Smooth muscle cell (in vitro differentiated cells): ENCODE results near the gene NKD1. TPM values are rescaled to one million over a fixed set of nuclear protein-coding genes. Genes with fewer than 3 reads are reported as not detected.

Source experiments
- DNase-seq: peaks from one replicate; lab custom pipeline; 2025; ENCODE audit not compliant: unreplicated experiment; lab: John Stamatoyannopoulos, UW
- H2AFZ ChIP-seq: fragments of 200-600 bp; sonication (generic); 2 replicates; pipeline ENCODE4 v1.6.0; 2016; ENCODE audit warnings: antibody characterized with exemption, low read depth, mild to moderate bottlenecking
- H3F3A ChIP-seq: fragments of 200-600 bp; sonication (generic); 2 replicates; pipeline ENCODE4 v1.6.0; 2017; ENCODE audit warnings: antibody characterized with exemption, low read depth
- H3K27ac ChIP-seq: fragments of 200-600 bp; sonication (generic); 2 replicates; pipeline ENCODE4 v1.5.1; 2016; ENCODE audit warnings: low read depth, mild to moderate bottlenecking
- H3K27me3 ChIP-seq: fragments of 200-600 bp; sonication (generic); 2 replicates; pipeline ENCODE4 v1.6.1; 2016; ENCODE audit warnings: low read depth, mild to moderate bottlenecking
- H3K36me3 ChIP-seq: fragments of 200-600 bp; sonication (generic); 2 replicates; pipeline ENCODE4 v1.5.1; 2016; ENCODE audit warnings: low read depth
- H3K4me1 ChIP-seq: fragments of 200-600 bp; sonication (generic); 2 replicates; pipeline ENCODE4 v1.5.1; 2016; ENCODE audit warnings: low read depth
- H3K4me2 ChIP-seq: fragments of 200-600 bp; sonication (generic); 2 replicates; pipeline ENCODE4 v1.6.0; 2016; ENCODE audit warnings: mild to moderate bottlenecking
- H3K4me3 ChIP-seq: fragments of 200-600 bp; sonication (generic); 2 replicates; pipeline ENCODE4 v1.5.1; 2016; ENCODE audit warnings: mild to moderate bottlenecking
- H3K79me2 ChIP-seq: fragments of 200-600 bp; sonication (generic); 2 replicates; pipeline ENCODE4 v1.6.0; 2016; ENCODE audit warnings: low read depth, mild to moderate bottlenecking
- H3K9ac ChIP-seq: fragments of 200-600 bp; sonication (generic); 2 replicates; pipeline ENCODE4 v1.6.0; 2016; ENCODE audit warnings: low read depth
- H3K9me3 ChIP-seq: fragments of 200-600 bp; sonication (generic); replicated peaks from 2 replicates; pipeline ENCODE4 v1.5.1; 2016; ENCODE audit warnings: low read depth
- H4K20me1 ChIP-seq: fragments of 200-600 bp; sonication (generic); 2 replicates; pipeline ENCODE4 v1.6.0; 2016; ENCODE audit warnings: low read depth
- WGBS: methylation state at CpG from one replicate; pipeline ENCODE4 v1.1.7; 2016; ENCODE audit warnings: low lambda C conversion rate; 5-methylcytosine and 5-hydroxymethylcytosine counted together
- polyA plus RNA-seq: library from polyadenylated mRNA; unstranded; fragments of >200 nt; fragmentation: Nextera tagmentation; extraction: Ambion mirVana; gene quantifications from 2 replicates; pipeline ENCODE4 v1.2.1, GENCODE V29; 2016
- total RNA-seq: library from RNA; depleted of rRNA; stranded (reverse); fragments of >200 nt; gene quantifications from 2 replicates; pipeline ENCODE4 v1.2.3, GENCODE V29; 2014
- TF ChIP-seq, protein P1 (sequence below): fragments of 200-600 bp; sonication (generic); IDR thresholded peaks from 2 replicates; pipeline ENCODE4 v1.5.1; 2017; ENCODE audit warnings: borderline replicate concordance, mild to moderate bottlenecking, antibody characterized with exemption; ENCODE audit not compliant: insufficient read depth, poor library complexity, severe bottlenecking

Gene NKD1
- total and polyA plus RNA-seq, 2 experiments from 2014 or later = 4.5 to 18.8 TPM

DNA sequence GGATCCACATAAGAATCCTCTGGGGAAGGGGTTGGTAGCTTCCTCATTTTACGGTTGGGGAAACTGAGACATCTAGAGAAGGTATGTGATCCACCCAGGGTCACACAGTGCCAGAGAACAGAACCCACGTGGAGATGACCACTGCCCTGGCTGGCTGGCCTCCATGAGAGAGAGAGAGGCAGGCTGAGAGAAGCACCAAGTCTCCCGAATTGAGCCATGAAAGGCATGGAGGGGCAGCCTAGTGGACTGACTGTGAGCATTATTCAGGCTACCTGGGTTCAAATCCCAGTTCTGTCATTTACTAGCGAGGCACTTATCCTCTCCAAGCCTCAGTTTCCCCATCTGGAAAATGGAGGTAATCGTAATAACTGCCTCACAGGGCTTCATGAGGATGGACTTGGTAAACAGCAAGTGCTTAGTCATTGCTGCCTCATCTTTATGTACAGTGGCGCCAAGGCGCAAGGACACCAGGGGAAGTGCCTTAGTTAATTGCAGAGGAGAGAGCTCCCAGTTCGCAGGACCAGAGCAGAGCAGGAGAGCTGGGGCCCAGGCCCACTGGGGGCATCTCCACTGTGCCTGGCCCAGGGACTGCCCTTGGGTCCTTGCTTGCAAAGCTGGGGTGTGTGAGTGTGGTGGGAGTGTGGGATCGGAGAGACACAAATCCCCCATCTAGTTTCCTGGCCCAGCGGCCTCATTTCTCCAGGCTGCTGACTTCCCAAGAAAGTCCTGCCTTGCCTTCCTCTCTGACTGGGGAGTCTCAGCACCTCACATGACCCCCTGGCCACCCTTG is 71.7 kb downstream of the NKD1 start:
- WGBS = 96% methylated on average over 10 of the region's 10 CpGs
- no peak for DNase-seq
- no peak overlapping the region for H3K27ac ChIP-seq

DNA sequence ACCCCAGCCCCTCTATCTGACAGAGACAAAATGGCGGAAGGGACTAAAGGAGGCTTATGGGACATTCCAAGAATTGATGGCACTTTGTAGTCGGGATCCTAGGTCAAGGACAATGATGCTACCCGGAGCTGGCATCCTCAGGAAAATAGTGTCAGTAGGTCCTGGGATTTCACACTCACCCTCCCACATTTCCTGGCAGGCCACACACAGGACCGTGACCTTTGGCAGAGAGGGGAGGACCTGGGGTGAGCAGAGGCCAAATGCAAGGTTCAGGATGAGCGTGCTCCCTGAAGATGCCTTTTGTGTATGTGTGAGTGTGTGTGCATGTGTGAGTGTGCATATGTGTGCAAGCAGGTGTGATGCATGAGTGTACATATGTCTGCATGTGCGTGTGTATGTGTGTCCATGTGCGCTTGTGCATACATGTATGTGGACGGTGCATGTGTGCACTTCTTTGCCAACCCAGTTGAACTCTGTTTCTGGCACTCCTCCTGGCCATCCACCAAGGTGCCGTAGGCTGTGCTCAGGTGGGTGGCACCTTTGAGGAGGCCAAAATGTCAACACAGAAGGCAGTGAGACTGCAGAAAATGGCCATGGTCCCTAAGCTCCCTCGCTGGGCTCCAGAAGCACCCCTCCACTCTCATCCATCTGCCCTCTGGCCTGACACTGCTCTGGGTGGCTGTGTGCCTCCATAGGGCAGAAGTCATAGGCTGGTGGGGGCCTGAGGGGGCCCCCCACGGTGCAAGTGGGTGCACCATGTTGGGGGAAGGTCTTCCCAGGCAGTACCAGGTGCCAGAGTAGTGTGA is 72.7 kb downstream of the NKD1 start:
- DNase-seq = no peak
- Histone ChIP-seq H3F3A (no peaks in the 10 kb centered on the region), H3K79me2 (no peaks in the 10 kb centered on the region), H3K4me1 (peaks cover 5% of the 10 kb centered on the region), H2AFZ (no peak overlapping the region), H4K20me1 (no peaks in the 10 kb centered on the region), H3K4me2 (no peak overlapping the region), H3K27me3 (no peaks in the 10 kb centered on the region), H3K36me3 (no peaks in the 10 kb centered on the region), H3K9ac (no peak overlapping the region), H3K27ac (no peak overlapping the region), H3K4me3 (no peak overlapping the region), H3K9me3 (no peaks in the 10 kb centered on the region)
- WGBS = 96% methylated on average over 11 of the region's 11 CpGs
- TF ChIP-seq, protein P1, sequence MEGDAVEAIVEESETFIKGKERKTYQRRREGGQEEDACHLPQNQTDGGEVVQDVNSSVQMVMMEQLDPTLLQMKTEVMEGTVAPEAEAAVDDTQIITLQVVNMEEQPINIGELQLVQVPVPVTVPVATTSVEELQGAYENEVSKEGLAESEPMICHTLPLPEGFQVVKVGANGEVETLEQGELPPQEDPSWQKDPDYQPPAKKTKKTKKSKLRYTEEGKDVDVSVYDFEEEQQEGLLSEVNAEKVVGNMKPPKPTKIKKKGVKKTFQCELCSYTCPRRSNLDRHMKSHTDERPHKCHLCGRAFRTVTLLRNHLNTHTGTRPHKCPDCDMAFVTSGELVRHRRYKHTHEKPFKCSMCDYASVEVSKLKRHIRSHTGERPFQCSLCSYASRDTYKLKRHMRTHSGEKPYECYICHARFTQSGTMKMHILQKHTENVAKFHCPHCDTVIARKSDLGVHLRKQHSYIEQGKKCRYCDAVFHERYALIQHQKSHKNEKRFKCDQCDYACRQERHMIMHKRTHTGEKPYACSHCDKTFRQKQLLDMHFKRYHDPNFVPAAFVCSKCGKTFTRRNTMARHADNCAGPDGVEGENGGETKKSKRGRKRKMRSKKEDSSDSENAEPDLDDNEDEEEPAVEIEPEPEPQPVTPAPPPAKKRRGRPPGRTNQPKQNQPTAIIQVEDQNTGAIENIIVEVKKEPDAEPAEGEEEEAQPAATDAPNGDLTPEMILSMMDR = no peak

More for the DNA sequence above, 71.7 kb downstream of the NKD1 start:
- TF ChIP-seq, protein P1 = no peak
- H3K4me2 ChIP-seq = no peak overlapping the region
- H2AFZ ChIP-seq = no peak overlapping the region
- no peaks in the 10 kb centered on the region for H3K9me3 ChIP-seq
- no peaks in the 10 kb centered on the region for H3F3A ChIP-seq
- H3K36me3 ChIP-seq = no peaks in the 10 kb centered on the region
- no peaks in the 10 kb centered on the region for H3K27me3 ChIP-seq
- H3K4me3 ChIP-seq = no peak overlapping the region
- H4K20me1 ChIP-seq = no peaks in the 10 kb centered on the region
- no peaks in the 10 kb centered on the region for H3K79me2 ChIP-seq
- H3K4me1 ChIP-seq = peaks cover 5% of the 10 kb centered on the region
- H3K9ac ChIP-seq = no peak overlapping the region

DNA sequence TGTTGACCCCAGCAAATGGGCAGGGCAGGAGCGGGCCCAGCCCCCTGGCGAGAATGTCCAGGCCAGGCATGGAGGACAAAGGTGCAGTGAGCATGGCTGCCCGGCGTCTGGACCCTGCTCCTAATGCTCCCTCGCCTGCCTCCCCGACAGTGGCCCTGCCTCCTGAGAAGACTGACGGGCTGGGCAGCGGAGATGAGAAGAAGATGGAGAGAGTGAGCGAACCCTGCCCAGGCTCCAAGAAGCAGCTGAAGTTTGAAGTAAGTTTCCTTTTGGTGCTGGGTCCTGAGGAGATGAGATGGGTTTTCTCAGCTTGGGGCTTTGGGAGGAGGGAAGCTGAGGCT is 73.2 kb downstream of the NKD1 start:
- Histone ChIP-seq H3K27ac (no peak overlapping the region), H3F3A (no peaks in the 10 kb centered on the region), H3K4me1 (peaks cover 5% of the 10 kb centered on the region), H3K79me2 (no peaks in the 10 kb centered on the region), H2AFZ (no peak overlapping the region), H3K36me3 (no peaks in the 10 kb centered on the region), H3K4me2 (no peak overlapping the region), H3K4me3 (no peak overlapping the region), H3K9ac (no peak overlapping the region), H4K20me1 (no peaks in the 10 kb centered on the region), H3K27me3 (no peaks in the 10 kb centered on the region), H3K9me3 (no peaks in the 10 kb centered on the region)
- DNase-seq = no peak
- TF ChIP-seq, protein P1 = no peak
- WGBS = 98% methylated on average over 9 of the region's 9 CpGs
